Measurements from ENCODE around the gene STOX2.
"Not testable (repeated sequence)": the region's sequence is repeated elsewhere in the genome, so short reads cannot be mapped to it uniquely, and the experiment has no call there.

STOX2 gene

DNA sequence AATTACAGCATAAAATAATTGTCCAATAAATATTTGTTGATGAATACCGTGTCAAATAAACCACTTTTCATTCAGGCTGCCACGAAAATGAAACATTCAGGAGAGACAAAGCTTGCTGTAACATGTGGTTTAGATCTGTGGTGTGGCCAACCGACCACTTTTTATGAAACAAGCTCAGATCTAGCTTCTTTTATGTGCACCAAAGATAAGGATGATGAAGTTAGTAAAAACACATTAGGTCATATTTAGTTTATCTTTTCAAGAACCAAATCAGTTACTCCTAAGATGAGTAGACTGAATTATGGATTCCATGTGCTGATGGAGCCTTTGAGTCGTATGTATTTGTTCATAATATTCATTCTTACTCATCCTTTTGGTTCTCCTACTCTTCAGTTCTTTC is 35.8 kb downstream of the STOX2 start:
- Histone ChIP-seq H3K4me3 (ENCODE audit: severe bottlenecking) (no peak overlapping the region), H3K27me3 (ENCODE audit: insufficient read depth, poor library complexity, severe bottlenecking) (no peaks in the 10 kb centered on the region), H3K27ac (ENCODE audit: poor library complexity, severe bottlenecking) (no peak overlapping the region), H3K4me1 (ENCODE audit: insufficient read depth, poor library complexity, severe bottlenecking) (peaks cover 5% of the 10 kb centered on the region), H3K36me3 (ENCODE audit: low read depth) (no peaks in the 10 kb centered on the region), H3K9me3 (ENCODE audit: severe bottlenecking) (no peaks in the 10 kb centered on the region)
- ATAC-seq (ENCODE audit: low read depth) (no peak), DNase-seq (ENCODE audit: low spot score) (no peak)
- TF ChIP-seq, protein P1, sequence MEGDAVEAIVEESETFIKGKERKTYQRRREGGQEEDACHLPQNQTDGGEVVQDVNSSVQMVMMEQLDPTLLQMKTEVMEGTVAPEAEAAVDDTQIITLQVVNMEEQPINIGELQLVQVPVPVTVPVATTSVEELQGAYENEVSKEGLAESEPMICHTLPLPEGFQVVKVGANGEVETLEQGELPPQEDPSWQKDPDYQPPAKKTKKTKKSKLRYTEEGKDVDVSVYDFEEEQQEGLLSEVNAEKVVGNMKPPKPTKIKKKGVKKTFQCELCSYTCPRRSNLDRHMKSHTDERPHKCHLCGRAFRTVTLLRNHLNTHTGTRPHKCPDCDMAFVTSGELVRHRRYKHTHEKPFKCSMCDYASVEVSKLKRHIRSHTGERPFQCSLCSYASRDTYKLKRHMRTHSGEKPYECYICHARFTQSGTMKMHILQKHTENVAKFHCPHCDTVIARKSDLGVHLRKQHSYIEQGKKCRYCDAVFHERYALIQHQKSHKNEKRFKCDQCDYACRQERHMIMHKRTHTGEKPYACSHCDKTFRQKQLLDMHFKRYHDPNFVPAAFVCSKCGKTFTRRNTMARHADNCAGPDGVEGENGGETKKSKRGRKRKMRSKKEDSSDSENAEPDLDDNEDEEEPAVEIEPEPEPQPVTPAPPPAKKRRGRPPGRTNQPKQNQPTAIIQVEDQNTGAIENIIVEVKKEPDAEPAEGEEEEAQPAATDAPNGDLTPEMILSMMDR (IDR thresholded peaks at IDR 0.05; ENCODE audit: poor library complexity, severe bottlenecking), result no peak

DNA sequence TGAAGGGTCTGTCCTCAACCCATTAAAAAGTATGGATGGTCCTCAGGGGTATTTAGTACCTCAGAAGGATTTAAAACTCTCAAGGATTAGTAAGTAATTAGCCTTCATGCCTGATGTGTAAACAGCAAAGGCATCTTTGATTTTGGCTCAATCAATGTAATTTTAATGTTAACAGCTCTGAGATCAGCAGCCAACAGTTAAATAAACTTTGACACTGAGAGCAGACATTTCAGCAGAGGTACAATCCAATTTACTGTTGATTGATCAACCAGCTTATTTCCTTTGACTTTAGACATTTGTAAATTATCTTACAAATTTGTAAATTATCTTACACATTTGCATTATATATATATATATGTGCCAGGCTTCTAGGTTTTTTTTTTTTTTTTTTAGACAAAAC is 36.9 kb downstream of the STOX2 start:
- ATAC-seq (ENCODE audit: low read depth) (no peak), DNase-seq (ENCODE audit: low spot score) (no peak)
- Histone ChIP-seq H3K36me3 (ENCODE audit: low read depth) (no peaks in the 10 kb centered on the region), H3K4me3 (ENCODE audit: severe bottlenecking) (no peak overlapping the region), H3K4me1 (ENCODE audit: insufficient read depth, poor library complexity, severe bottlenecking) (peaks cover 2% of the 10 kb centered on the region), H3K9me3 (ENCODE audit: severe bottlenecking) (no peaks in the 10 kb centered on the region), H3K27ac (ENCODE audit: poor library complexity, severe bottlenecking) (no peak overlapping the region), H3K27me3 (ENCODE audit: insufficient read depth, poor library complexity, severe bottlenecking) (no peaks in the 10 kb centered on the region)
- TF ChIP-seq, protein P1 (IDR thresholded peaks at IDR 0.05; ENCODE audit: poor library complexity, severe bottlenecking), result no peak

DNA sequence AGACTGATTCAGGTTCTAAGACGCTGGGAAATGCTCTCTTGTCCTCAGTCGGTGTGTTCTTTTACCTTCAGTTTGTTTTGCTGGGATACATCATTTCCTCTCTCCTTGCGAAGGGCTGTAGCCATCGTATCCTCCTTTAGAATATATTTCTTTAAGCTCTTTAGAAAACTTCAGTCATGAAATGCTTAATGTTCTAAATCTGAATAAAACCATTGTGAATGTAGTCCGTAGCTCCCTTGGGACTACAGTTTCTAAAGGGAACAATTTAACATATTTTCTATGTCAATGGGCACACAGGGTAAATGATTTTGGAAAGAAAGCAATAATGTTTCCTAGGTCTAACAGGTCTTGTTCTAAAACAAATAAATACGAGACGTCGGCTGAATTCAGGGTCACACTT is 40.6 kb downstream of the STOX2 start:
- Histone ChIP-seq H3K36me3 (ENCODE audit: low read depth) (no peaks in the 10 kb centered on the region), H3K27me3 (ENCODE audit: insufficient read depth, poor library complexity, severe bottlenecking) (no peaks in the 10 kb centered on the region), H3K4me3 (ENCODE audit: severe bottlenecking) (no peak overlapping the region), H3K27ac (ENCODE audit: poor library complexity, severe bottlenecking) (no peak overlapping the region), H3K9me3 (ENCODE audit: severe bottlenecking) (no peaks in the 10 kb centered on the region), H3K4me1 (ENCODE audit: insufficient read depth, poor library complexity, severe bottlenecking) (no peaks in the 10 kb centered on the region)
- ATAC-seq (ENCODE audit: low read depth) (no peak), DNase-seq (ENCODE audit: low spot score) (no peak)
- TF ChIP-seq, protein P1 (IDR thresholded peaks at IDR 0.05; ENCODE audit: poor library complexity, severe bottlenecking), result no peak

DNA sequence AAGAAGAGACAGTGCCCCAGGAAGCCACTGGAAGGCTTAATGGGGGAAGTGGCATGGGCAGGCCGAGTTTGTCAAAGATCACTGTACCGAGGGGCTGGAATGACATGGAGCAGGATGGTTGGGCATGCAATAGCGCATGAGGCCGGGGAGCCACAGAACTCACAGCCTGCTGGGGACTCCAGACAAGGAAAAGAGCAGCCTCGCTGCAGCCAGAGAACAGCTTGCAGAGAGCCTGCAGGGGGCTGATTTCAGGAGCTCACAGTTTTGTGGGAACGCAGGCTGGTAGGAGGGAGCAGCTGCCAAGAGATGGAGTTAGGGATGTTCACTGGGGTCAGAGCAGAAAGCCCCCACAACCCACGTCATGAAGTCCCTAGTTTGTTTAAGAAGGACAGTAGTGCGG is 45.4 kb downstream of the STOX2 start:
- TF ChIP-seq, protein P1 (IDR thresholded peaks at IDR 0.05; ENCODE audit: poor library complexity, severe bottlenecking), result no peak
- Histone ChIP-seq H3K36me3 (ENCODE audit: low read depth) (no peaks in the 10 kb centered on the region), H3K27me3 (ENCODE audit: insufficient read depth, poor library complexity, severe bottlenecking) (no peaks in the 10 kb centered on the region), H3K4me3 (ENCODE audit: severe bottlenecking) (no peak overlapping the region), H3K4me1 (ENCODE audit: insufficient read depth, poor library complexity, severe bottlenecking) (no peaks in the 10 kb centered on the region), H3K27ac (ENCODE audit: poor library complexity, severe bottlenecking) (no peak overlapping the region), H3K9me3 (ENCODE audit: severe bottlenecking) (no peaks in the 10 kb centered on the region)
- ATAC-seq (ENCODE audit: low read depth) (no peak), DNase-seq (ENCODE audit: low spot score) (no peak)

DNA sequence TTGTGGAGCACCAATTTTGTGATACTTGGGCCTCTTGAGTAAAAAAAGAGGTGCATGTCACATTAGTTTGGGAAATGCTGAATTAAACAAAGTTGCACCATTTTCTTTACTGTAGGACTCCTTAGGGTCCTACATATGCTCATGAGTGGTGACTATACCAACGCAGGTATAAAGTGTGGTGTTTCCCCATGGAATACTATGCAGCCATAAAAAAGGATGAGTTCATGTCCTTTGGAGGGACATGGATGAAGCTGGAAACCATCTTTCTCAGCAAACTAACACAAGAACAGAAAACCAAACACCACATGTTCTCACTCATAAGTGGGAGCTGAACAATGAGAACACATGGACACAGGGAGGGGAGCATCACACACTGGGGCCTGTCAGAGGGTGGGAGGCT is 47.5 kb downstream of the STOX2 start:
- not testable (repeated sequence) for H3K4me3 ChIP-seq (ENCODE audit: severe bottlenecking); H3K36me3 ChIP-seq (ENCODE audit: low read depth); DNase-seq (ENCODE audit: low spot score); H3K27ac ChIP-seq (ENCODE audit: poor library complexity, severe bottlenecking); H3K27me3 ChIP-seq (ENCODE audit: insufficient read depth, poor library complexity, severe bottlenecking); H3K4me1 ChIP-seq (ENCODE audit: insufficient read depth, poor library complexity, severe bottlenecking); H3K9me3 ChIP-seq (ENCODE audit: severe bottlenecking); ATAC-seq (ENCODE audit: low read depth)
